GM19238 (cell line): ENCODE results near the gene UNC5B.

Experiments used
- DNase-seq: peaks from one replicate; pipeline ENCODE4 v3.0.0; 2011; ENCODE audit warnings: low spot score; ENCODE audit not compliant: insufficient read length

Gene UNC5B

GRCh38 chr10:71339796-71340589 lies 127.6 kb downstream of the UNC5B start:
- no peak for DNase-seq

- no peak for DNase-seq
Observed at GRCh38 chr10:71342573-71343391, 130.4 kb downstream of the UNC5B start.

- no peak for DNase-seq
Observed at GRCh38 chr10:71343392-71343773, 131.0 kb downstream of the UNC5B start.

- no peak for DNase-seq
Observed at GRCh38 chr10:71344154-71344925, 132.0 kb downstream of the UNC5B start.

GRCh38 chr10:71344993-71345480 lies 132.7 kb downstream of the UNC5B start:
- DNase-seq: no peak

GRCh38 chr10:71345694-71346093 lies 133.3 kb downstream of the UNC5B start:
- DNase-seq: no peak

GRCh38 chr10:71346731-71347130 lies 134.4 kb downstream of the UNC5B start:
- no peak for DNase-seq

- DNase-seq: no peak
Observed at GRCh38 chr10:71347587-71348395, 135.4 kb downstream of the UNC5B start.

- DNase-seq: no peak
Observed at GRCh38 chr10:71348850-71349249, 136.5 kb downstream of the UNC5B start.

GRCh38 chr10:71349406-71349805 lies 137.0 kb downstream of the UNC5B start:
- DNase-seq: no peak

- no peak for DNase-seq
Observed at GRCh38 chr10:71351087-71351486, 138.7 kb downstream of the UNC5B start.

GRCh38 chr10:71351628-71352319 lies 139.4 kb downstream of the UNC5B start:
- no peak for DNase-seq
